GM23248 (cell line): ENCODE data around the gene PIH1D1. TPM values are rescaled to one million over a fixed set of nuclear protein-coding genes. Genes with fewer than 3 reads are reported as not detected.

ENCODE experiments used
- DNase-seq: peaks from one replicate; pipeline ENCODE4 v3.0.0-alpha.2; 2015
- H2AFZ ChIP-seq: fragments of 200-600 bp; sonication (generic); 2 replicates; pipeline ENCODE4 v1.6.1; 2016; ENCODE audit warnings: antibody characterized with exemption
- H3F3A ChIP-seq: fragments of 200-600 bp; sonication (generic); 2 replicates; pipeline ENCODE4 v1.6.1; 2016; ENCODE audit warnings: mild to moderate bottlenecking, antibody characterized with exemption, mixed run types; ENCODE audit not compliant: insufficient read depth
- H3K27ac ChIP-seq: fragments of 200-600 bp; sonication (generic); 2 replicates; pipeline ENCODE4 v1.5.1; 2016; ENCODE audit warnings: mild to moderate bottlenecking
- H3K27me3 ChIP-seq: fragments of 200-600 bp; sonication (generic); replicated peaks from 2 replicates; pipeline ENCODE4 v1.6.1; 2016; ENCODE audit warnings: mild to moderate bottlenecking; ENCODE audit not compliant: insufficient read depth
- H3K36me3 ChIP-seq: fragments of 200-600 bp; sonication (generic); 2 replicates; pipeline ENCODE4 v1.6.1; 2016; ENCODE audit warnings: low read depth, mild to moderate bottlenecking
- H3K4me1 ChIP-seq: fragments of 200-600 bp; sonication (generic); 2 replicates; pipeline ENCODE4 v1.6.1; 2016; ENCODE audit warnings: mild to moderate bottlenecking; ENCODE audit not compliant: insufficient read depth
- H3K4me2 ChIP-seq: fragments of 200-600 bp; sonication (generic); one replicate; pipeline ENCODE4 v1.6.1; 2016; ENCODE audit warnings: mild to moderate bottlenecking; ENCODE audit not compliant: unreplicated experiment
- H3K4me3 ChIP-seq: fragments of 200-600 bp; sonication (generic); 2 replicates; pipeline ENCODE4 v1.5.1; 2016; ENCODE audit warnings: mild to moderate bottlenecking
- H3K79me2 ChIP-seq: fragments of 200-600 bp; sonication (generic); 2 replicates; pipeline ENCODE4 v1.6.1; 2016; ENCODE audit warnings: mild to moderate bottlenecking; ENCODE audit not compliant: insufficient read depth
- H3K9ac ChIP-seq: fragments of 200-600 bp; sonication (generic); 2 replicates; pipeline ENCODE4 v1.6.1; 2016; ENCODE audit warnings: mild to moderate bottlenecking
- H3K9me2 ChIP-seq: fragments of 200-600 bp; sonication (generic); 2 replicates; pipeline ENCODE4 v1.6.1; 2016; ENCODE audit warnings: mixed run types, mild to moderate bottlenecking, moderate library complexity; ENCODE audit not compliant: insufficient read depth
- H3K9me3 ChIP-seq: fragments of 200-600 bp; sonication (generic); one replicate; pipeline ENCODE4 v1.6.1; 2017; ENCODE audit warnings: low read depth
- H4K20me1 ChIP-seq: fragments of 200-600 bp; sonication (generic); 2 replicates; pipeline ENCODE4 v1.6.0; 2016; ENCODE audit not compliant: insufficient read depth
- EZH2 ChIP-seq: fragments of 200-600 bp; sonication (generic); IDR thresholded peaks from 2 replicates; pipeline ENCODE4 v1.6.1; 2018; ENCODE audit warnings: antibody characterized with exemption, mild to moderate bottlenecking; ENCODE audit not compliant: insufficient read depth, poor library complexity, severe bottlenecking
- EZH2phosphoT487 ChIP-seq: fragments of 200-600 bp; sonication (generic); IDR thresholded peaks from 2 replicates; pipeline ENCODE4 v1.6.1; 2018; ENCODE audit warnings: antibody characterized with exemption, moderate library complexity, mild to moderate bottlenecking, low read depth; ENCODE audit not compliant: insufficient read depth
- WGBS, 2 experiments: methylation state at CpG; one replicate each; pipeline ENCODE4 v1.1.6; 2015 to 2017; ENCODE audit warnings: low lambda C conversion rate in 2 of 2, low coverage in 1 of 2; ENCODE audit errors: missing lambda C conversion rate in 2 of 2; 5-methylcytosine and 5-hydroxymethylcytosine counted together
- in situ Hi-C: fragments of 300-500 bp; cut with MboI; formaldehyde crosslinking; loops from 2 replicates; pipeline ENCODE4 v1.15.0; 2020
- polyA plus RNA-seq: library from polyadenylated mRNA; unstranded; fragments of >200 nt; fragmentation: Nextera tagmentation; extraction: Ambion mirVana; gene quantifications from 2 replicates; pipeline ENCODE4 v1.2.1, GENCODE V29; 2016
- total RNA-seq: library from RNA; depleted of rRNA; stranded (reverse); fragments of >200 nt; shearing (Covaris generic); gene quantifications from 2 replicates; pipeline ENCODE4 v1.2.3, GENCODE V29; 2014

The PIH1D1 gene
- total and polyA plus RNA-seq, 2 experiments from 2014 or later = 73.5 to 90.2 TPM

DNA sequence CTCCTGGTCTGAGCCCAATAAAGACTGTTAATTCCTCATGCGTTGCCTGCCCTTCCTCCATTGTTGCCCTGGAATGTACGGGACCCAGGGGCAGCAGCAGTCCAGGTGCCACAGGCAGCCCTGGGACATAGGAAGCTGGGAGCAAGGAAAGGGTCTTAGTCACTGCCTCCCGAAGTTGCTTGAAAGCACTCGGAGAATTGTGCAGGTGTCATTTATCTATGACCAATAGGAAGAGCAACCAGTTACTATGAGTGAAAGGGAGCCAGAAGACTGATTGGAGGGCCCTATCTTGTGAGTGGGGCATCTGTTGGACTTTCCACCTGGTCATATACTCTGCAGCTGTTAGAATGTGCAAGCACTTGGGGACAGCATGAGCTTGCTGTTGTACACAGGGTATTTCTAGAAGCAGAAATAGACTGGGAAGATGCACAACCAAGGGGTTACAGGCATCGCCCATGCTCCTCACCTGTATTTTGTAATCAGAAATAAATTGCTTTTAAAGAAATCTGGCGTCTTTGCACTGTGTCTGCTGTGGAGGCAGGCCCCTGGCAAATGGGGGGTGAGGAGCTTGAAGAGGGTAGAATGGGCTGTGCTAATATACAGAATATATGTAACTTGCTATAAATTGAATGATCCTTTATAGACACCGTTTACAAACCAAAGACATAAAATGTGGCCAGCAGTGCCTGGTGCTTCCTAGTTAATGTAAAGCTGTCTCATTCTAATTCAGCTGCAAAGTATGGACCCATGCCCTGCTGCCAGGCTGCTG lies 40.4 kb upstream of the PIH1D1 start:
- peaks cover 44% of the 10 kb centered on the region for H3K36me3 ChIP-seq
- H2AFZ ChIP-seq = no peak overlapping the region
- H3K4me2 ChIP-seq = no peak overlapping the region
- TF ChIP-seq EZH2phosphoT487 (no peak), EZH2 (no peak)
- in situ Hi-C loops = no loop called here
- no peak overlapping the region for H3K4me3 ChIP-seq
- H3K9ac ChIP-seq = no peak overlapping the region
- no peaks in the 10 kb centered on the region for H3K27me3 ChIP-seq
- H3K4me1 ChIP-seq = peaks cover 7% of the 10 kb centered on the region; the same call in 1 of the 2 replicates
- peaks cover 52% of the 10 kb centered on the region for H3K79me2 ChIP-seq
- no peaks in the 10 kb centered on the region for H3K9me2 ChIP-seq
- H3K27ac ChIP-seq = peak overlapping the region; percentile 38
- H4K20me1 ChIP-seq = peaks cover 12% of the 10 kb centered on the region; the same call in 1 of the 2 replicates
- no peak for DNase-seq
- H3K9me3 ChIP-seq = no peaks in the 10 kb centered on the region
- WGBS, 2 experiments = 59 to 61% methylated on average over 7 of the region's 7 CpGs
- H3F3A ChIP-seq = peaks cover 63% of the 10 kb centered on the region

DNA sequence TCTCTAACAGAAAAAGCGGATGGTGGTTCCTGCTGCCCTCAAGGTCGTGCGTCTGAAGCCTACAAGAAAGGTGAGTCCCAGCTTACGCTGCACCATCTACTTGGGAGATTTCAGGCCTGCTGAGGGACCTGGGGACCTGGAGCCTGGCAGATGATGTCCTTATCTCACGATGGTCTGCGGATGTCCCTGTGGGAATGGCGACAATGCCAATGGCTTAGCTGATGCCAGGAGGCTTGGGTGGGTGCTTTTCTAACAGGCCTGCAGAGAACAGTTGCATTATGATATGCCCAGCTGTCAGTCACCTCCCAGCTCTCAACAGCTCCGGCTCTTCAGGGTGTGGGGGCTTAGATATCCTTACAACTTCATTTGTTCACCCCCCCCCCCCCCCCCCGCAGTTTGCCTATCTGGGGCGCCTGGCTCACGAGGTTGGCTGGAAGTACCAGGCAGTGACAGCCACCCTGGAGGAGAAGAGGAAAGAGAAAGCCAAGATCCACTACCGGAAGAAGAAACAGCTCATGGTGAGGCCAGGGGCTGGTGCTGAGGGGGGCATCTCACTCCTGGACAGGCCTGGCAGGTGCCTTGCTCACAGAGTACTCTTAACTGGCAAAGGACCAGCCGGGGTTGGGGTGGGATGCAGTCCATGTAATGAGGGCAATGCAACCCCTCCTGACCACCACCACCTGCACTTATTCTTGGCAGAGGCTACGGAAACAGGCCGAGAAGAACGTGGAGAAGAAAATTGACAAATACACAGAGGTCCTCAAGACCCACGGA lies 39.6 kb upstream of the PIH1D1 start:
- Histone ChIP-seq H3K27ac (peak overlapping the region; percentile 86), H3K9me2 (no peaks in the 10 kb centered on the region), H2AFZ (no peak overlapping the region), H3K4me1 (peaks cover 7% of the 10 kb centered on the region; the same call in 1 of the 2 replicates), H3K27me3 (no peaks in the 10 kb centered on the region), H3K79me2 (peaks cover 45% of the 10 kb centered on the region), H4K20me1 (peaks cover 12% of the 10 kb centered on the region; the same call in 1 of the 2 replicates), H3F3A (peaks cover 63% of the 10 kb centered on the region), H3K9me3 (no peaks in the 10 kb centered on the region), H3K36me3 (peaks cover 44% of the 10 kb centered on the region), H3K9ac (peak overlapping the region; percentile 99), H3K4me3 (no peak overlapping the region), H3K4me2 (no peak overlapping the region)
- DNase-seq = no peak
- WGBS, 2 experiments = 71 to 74% methylated on average over 16 to 17 of the region's 17 CpGs
- TF ChIP-seq EZH2phosphoT487 (no peak), EZH2 (no peak)
- in situ Hi-C loops = no loop called here

DNA sequence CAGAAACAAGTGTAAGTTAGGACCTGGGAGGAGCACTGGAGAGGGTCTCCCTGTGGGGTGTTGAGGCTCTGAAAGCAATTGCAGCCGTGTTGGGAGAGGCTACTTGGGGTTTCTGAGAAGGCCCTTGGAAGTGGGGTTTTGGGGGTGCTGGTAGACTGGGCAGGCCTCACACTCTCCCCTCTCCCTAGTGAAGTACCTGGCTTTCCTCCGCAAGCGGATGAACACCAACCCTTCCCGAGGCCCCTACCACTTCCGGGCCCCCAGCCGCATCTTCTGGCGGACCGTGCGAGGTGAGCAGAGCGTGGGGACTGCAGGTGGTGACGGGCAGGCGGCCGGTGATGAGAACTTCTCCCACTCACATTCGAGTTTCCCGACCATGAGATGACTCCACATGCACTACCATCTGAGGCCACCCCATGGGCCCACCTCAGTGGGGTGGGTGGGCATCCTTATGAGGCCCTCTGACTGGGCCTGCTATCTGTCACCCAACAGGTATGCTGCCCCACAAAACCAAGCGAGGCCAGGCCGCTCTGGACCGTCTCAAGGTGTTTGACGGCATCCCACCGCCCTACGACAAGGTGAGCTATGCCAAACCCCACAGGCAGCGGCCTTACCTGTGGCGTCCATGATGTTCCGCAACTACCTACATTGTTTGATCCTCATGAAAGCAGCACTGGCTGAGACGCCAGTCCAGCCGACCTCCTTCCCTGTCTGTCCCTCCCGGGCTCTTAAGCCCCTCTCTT lies 38.8 kb upstream of the PIH1D1 start:
- H3K36me3 ChIP-seq = peaks cover 44% of the 10 kb centered on the region
- H3K27ac ChIP-seq = peak overlapping the region; percentile 86
- no peaks in the 10 kb centered on the region for H3K9me2 ChIP-seq
- DNase-seq = no peak
- H3K9me3 ChIP-seq = no peaks in the 10 kb centered on the region
- in situ Hi-C loops = no loop called here
- WGBS, 2 experiments = 86 to 88% methylated on average over 26 to 27 of the region's 27 CpGs
- H2AFZ ChIP-seq = no peak overlapping the region
- H4K20me1 ChIP-seq = peaks cover 12% of the 10 kb centered on the region; the same call in 1 of the 2 replicates
- peak overlapping the region; percentile 99 for H3K4me2 ChIP-seq
- H3K9ac ChIP-seq = peak overlapping the region; percentile 99
- H3K4me1 ChIP-seq = peaks cover 7% of the 10 kb centered on the region; the same call in 1 of the 2 replicates
- peak overlapping the region; percentile 92 for H3K4me3 ChIP-seq
- peaks cover 45% of the 10 kb centered on the region for H3K79me2 ChIP-seq
- no peaks in the 10 kb centered on the region for H3K27me3 ChIP-seq
- peaks cover 60% of the 10 kb centered on the region for H3F3A ChIP-seq
- no peak for TF ChIP-seq EZH2phosphoT487
- TF ChIP-seq EZH2 = no peak
